Renal cortex interstitium (tissue), 11 donors: ENCODE results near the gene NIBAN1. TPM values are rescaled to one million over a fixed set of nuclear protein-coding genes. Genes with fewer than 3 reads are reported as not detected.
"Not testable (repeated sequence)": the region's sequence is repeated elsewhere in the genome, so short reads cannot be mapped to it uniquely, and the experiment has no call there.

Source experiments
- DNase-seq, 11 donors: peaks; one replicate each; pipeline ENCODE4 v3.0.0-alpha.2; 2013; ENCODE audit warnings: low read depth in 9 of 11, low spot score in 4 of 11; ENCODE audit errors: extremely low read depth in 1 of 11
- polyA plus RNA-seq, 3 donors: library from polyadenylated mRNA; unstranded; fragments of 120-200 nt; gene quantifications; one replicate each; pipeline ENCODE4 v1.2.1, GENCODE V29; 2013; ENCODE audit not compliant: insufficient read length in 3 of 3

NIBAN1 gene
- polyA plus RNA-seq, 3 donors, result 3.3 to 3.5 (median 3.4) TPM

GRCh38 chr1:184982002-184982954 is 8.0 kb upstream of the NIBAN1 start:
- peak in 2 of 11 donors; percentile 21 to 26 for DNase-seq

GRCh38 chr1:184980726-184981125 is 6.4 kb upstream of the NIBAN1 start:
- DNase-seq, result no peak

GRCh38 chr1:184975208-184975870 is 1.0 kb upstream of the NIBAN1 start:
- DNase-seq, result no peak

GRCh38 chr1:184974837-184975115 is 468 bp upstream of the NIBAN1 start:
- DNase-seq, result no peak

- peak in 4 of 11 donors; percentile 23 to 39 (median 28) for DNase-seq
These were observed 844 bp downstream of the NIBAN1 start for GRCh38 chr1:184973272-184974055.

GRCh38 chr1:184972315-184973055 is 1.8 kb downstream of the NIBAN1 start:
- no peak for DNase-seq

GRCh38 chr1:184971522-184972265 is 2.6 kb downstream of the NIBAN1 start:
- no peak for DNase-seq

GRCh38 chr1:184970691-184971161 is 3.6 kb downstream of the NIBAN1 start:
- no peak for DNase-seq

GRCh38 chr1:184966989-184967388 is 7.3 kb downstream of the NIBAN1 start:
- no peak for DNase-seq

GRCh38 chr1:184965944-184966860 is 8.1 kb downstream of the NIBAN1 start:
- no peak for DNase-seq

GRCh38 chr1:184965439-184965838 is 8.9 kb downstream of the NIBAN1 start:
- no peak for DNase-seq

- DNase-seq, result no peak
These were observed 14.7 kb downstream of the NIBAN1 start for GRCh38 chr1:184959626-184960025.

- no peak for DNase-seq
These were observed 15.6 kb downstream of the NIBAN1 start for GRCh38 chr1:184958554-184959353.

GRCh38 chr1:184957901-184958300 is 16.4 kb downstream of the NIBAN1 start:
- not testable (repeated sequence) for DNase-seq

GRCh38 chr1:184956999-184957700 is 17.2 kb downstream of the NIBAN1 start:
- DNase-seq, result no peak
